GM18951 (cell line): ENCODE measurements around the gene CCDC117.
"Not testable (repeated sequence)": the region's sequence is repeated elsewhere in the genome, so short reads cannot be mapped to it uniquely, and the experiment has no call there.

Experiments
- POLR2A ChIP-seq: IDR thresholded peaks from 4 replicates; pipeline ENCODE4 v1.6.1; 2011; ENCODE audit warnings: mild to moderate bottlenecking; ENCODE audit not compliant: insufficient read length, insufficient read depth; ENCODE audit errors: extremely low read depth
- in situ Hi-C: fragments of 300-500 bp; cut with MboI; formaldehyde crosslinking; loops from one replicate; pipeline ENCODE4 v1.12.0; 2022; ENCODE audit warnings: low sequenced_read_pairs, mixed read lengths, inconsistent platforms; ENCODE audit not compliant: unreplicated experiment

The CCDC117 gene

GRCh38 chr22:28772633-28773460 is at the start of gene CCDC117:
TSS of gene CCDC117 (plus strand) at chr22:28772695. CDS start at chr22:28772850, 155 bp downstream.
- in situ Hi-C loops, result no loop called here

GRCh38 chr22:28728002-28728401 is 44.5 kb upstream of the CCDC117 start:
- TF ChIP-seq POLR2A, result no peak

More at GRCh38 chr22:28772633-28773460, at the start of gene CCDC117:
- peak; percentile 83 for TF ChIP-seq POLR2A

GRCh38 chr22:28728621-28729313 is 43.7 kb upstream of the CCDC117 start:
- no peak for TF ChIP-seq POLR2A
- in situ Hi-C loops, result no loop called here

More at GRCh38 chr22:28728002-28728401, 44.5 kb upstream of the CCDC117 start:
- in situ Hi-C loops, result no loop called here

GRCh38 chr22:28730179-28730578 is 42.3 kb upstream of the CCDC117 start:
- no peak for TF ChIP-seq POLR2A
- in situ Hi-C loops, result no loop called here

GRCh38 chr22:28734393-28734792 is 38.1 kb upstream of the CCDC117 start:
- in situ Hi-C loops, result no loop called here
- TF ChIP-seq POLR2A, result no peak

- no peak for TF ChIP-seq POLR2A
- in situ Hi-C loops, result no loop called here
Observed at GRCh38 chr22:28736301-28737155, 36.0 kb upstream of the CCDC117 start.

GRCh38 chr22:28737701-28738100 is 34.8 kb upstream of the CCDC117 start:
- in situ Hi-C loops, result no loop called here
- TF ChIP-seq POLR2A, result no peak

- in situ Hi-C loops, result not testable (repeated sequence)
Observed at GRCh38 chr22:28738876-28739275, 33.6 kb upstream of the CCDC117 start.

- in situ Hi-C loops, result no loop called here
- TF ChIP-seq POLR2A, result peak; percentile 37
Observed at GRCh38 chr22:28741200-28741784, 31.2 kb upstream of the CCDC117 start.

- TF ChIP-seq POLR2A, result peak; percentile 76
- in situ Hi-C loops, result no loop called here
Observed at GRCh38 chr22:28741785-28742561, 30.5 kb upstream of the CCDC117 start, which contains the start of the genes CHEK2 and HSCB. TSS of gene CHEK2 (minus strand) at chr22:28741820. CDS start at chr22:28734721, 7,099 bp downstream. TSS of gene HSCB (plus strand) at chr22:28742039. CDS start at chr22:28742096, 57 bp downstream.

- in situ Hi-C loops, result no loop called here
- TF ChIP-seq POLR2A, result no peak
Observed at GRCh38 chr22:28742562-28742962, 29.9 kb upstream of the CCDC117 start.

GRCh38 chr22:28743852-28744251 is 28.6 kb upstream of the CCDC117 start:
- in situ Hi-C loops, result no loop called here
- TF ChIP-seq POLR2A, result no peak
